GM12878 (cell line): ENCODE data around the gene APOM. TPM values are rescaled to one million over a fixed set of nuclear protein-coding genes. Genes with fewer than 3 reads are reported as not detected.

Experiments
- ATAC-seq: fragments of 200-7000 bp; cut with Tn5 transposase; 3 replicates; pipeline ENCODE4 v1.9.1; 2020; ENCODE audit warnings: mild to moderate bottlenecking, moderate library complexity
- BruUV-seq: library from RNA; stranded (reverse); fragments of 400-500 nt; replicated peaks from 2 replicates; lab custom pipeline; 2021; lab: Mats Ljungman, UMichigan
- CTCF ChIA-PET: fragments of 300-600 bp; sonication (Branson Sonifier 250); formaldehyde crosslinking; extraction: SDS; loops from one replicate; lab custom pipeline; 2021; ENCODE audit warnings: inconsistent platforms; lab: Yijun Ruan, JAX
- POLR2A ChIA-PET: fragments of 350-600 bp; formaldehyde crosslinking; extraction: SDS; loops from one replicate; lab custom pipeline; 2021; ENCODE audit warnings: inconsistent platforms; lab: Charles Lee
- RAD21 ChIA-PET: fragments of 300-600 bp; sonication (Branson Sonifier 250); formaldehyde crosslinking; loops from one replicate; lab custom pipeline; 2023; ENCODE audit warnings: antibody characterized with exemption; ENCODE audit not compliant: unreplicated experiment; lab: Charles Lee
- SMC1A ChIA-PET: fragments of 300-600 bp; sonication (Branson Sonifier 250); formaldehyde crosslinking; loops from one replicate; lab custom pipeline; 2023; ENCODE audit not compliant: unreplicated experiment, uncharacterized antibody; lab: Charles Lee
- DNase-seq: peaks from one replicate; pipeline ENCODE4 v3.0.0-alpha.2; 2011; ENCODE audit warnings: low read depth, low spot score
- FAIRE-seq: peaks from 3 replicates; lab custom pipeline; 2011; peaks lifted over from hg19 to GRCh38; lab: Jason Lieb, UNC
- H2AFZ ChIP-seq: 2 replicates; pipeline ENCODE4 v1.6.0; 2011; ENCODE audit warnings: low read depth, low read length, control low read depth; ENCODE audit not compliant: control insufficient read depth
- H3K27ac ChIP-seq: 2 replicates; pipeline ENCODE4 v1.5.1; 2011; ENCODE audit warnings: control low read depth; ENCODE audit not compliant: control insufficient read depth, insufficient read depth
- H3K27me3 ChIP-seq, 2 experiments: replicated peaks in 1 of 2; 2 replicates each; pipeline versions ENCODE4 v1.6.0 to v1.6.1; 2011; ENCODE audit warnings: low read length in 1 of 2; ENCODE audit not compliant: control insufficient read depth in 2 of 2, insufficient read depth in 2 of 2
- H3K36me3 ChIP-seq, 2 experiments: 2 replicates each; pipeline ENCODE4 v1.5.1; 2011; ENCODE audit warnings: low read length in 1 of 2; ENCODE audit not compliant: control insufficient read depth in 2 of 2, insufficient read depth in 2 of 2
- H3K4me1 ChIP-seq: 2 replicates; pipeline ENCODE4 v1.6.1; 2011; ENCODE audit warnings: mild to moderate bottlenecking, low read length, moderate library complexity, mixed read lengths; ENCODE audit not compliant: control insufficient read depth, insufficient read depth
- H3K4me2 ChIP-seq: 2 replicates; pipeline ENCODE4 v1.6.0; 2011; ENCODE audit warnings: control low read depth; ENCODE audit not compliant: control insufficient read depth, insufficient read depth
- H3K4me3 ChIP-seq: fragments of 200-600 bp; sonication (generic); 2 replicates; pipeline ENCODE4 v1.5.1; 2016
- H3K79me2 ChIP-seq: 2 replicates; pipeline ENCODE4 v1.6.0; 2011; ENCODE audit warnings: low read length; ENCODE audit not compliant: control insufficient read depth, insufficient read depth
- H3K9ac ChIP-seq: 2 replicates; pipeline ENCODE4 v1.8.0; 2011; ENCODE audit warnings: low read length, control low read depth, mixed read lengths; ENCODE audit not compliant: control insufficient read depth, insufficient read depth
- H3K9me3 ChIP-seq: replicated peaks from 3 replicates; pipeline ENCODE4 v1.5.1; 2011; ENCODE audit warnings: mild to moderate bottlenecking, low read length; ENCODE audit not compliant: control insufficient read depth, insufficient read depth
- H4K20me1 ChIP-seq: 2 replicates; pipeline ENCODE4 v1.6.0; 2011; ENCODE audit not compliant: control insufficient read depth, insufficient read depth
- ZNF207 ChIP-seq: fragments of 450-650 bp; IDR thresholded peaks from 2 replicates; pipeline ENCODE4 v1.6.1; 2014; ENCODE audit warnings: antibody characterized with exemption, mild to moderate bottlenecking, borderline replicate concordance
- WGBS: methylation state at CpG from one replicate; pipeline ENCODE4 v1.1.6; 2016; ENCODE audit warnings: low lambda C conversion rate; ENCODE audit not compliant: insufficient replicate concordance, insufficient coverage; ENCODE audit errors: missing lambda C conversion rate; 5-methylcytosine and 5-hydroxymethylcytosine counted together
- in situ Hi-C: fragments of 300-500 bp; cut with MboI; formaldehyde crosslinking; loops from 9 replicates; pipeline ENCODE4 v1.14.3; 2018; ENCODE audit warnings: mixed read lengths
- intact Hi-C: fragments of 100-400 bp; cut with micrococcal nuclease; formaldehyde crosslinking; loops from one replicate; pipeline ENCODE4 v1.14.2; 2022; ENCODE audit not compliant: unreplicated experiment
- polyA plus RNA-seq, 11 experiments: library from polyadenylated mRNA; depleted of rRNA in 4 of 11; unstranded in 6 of 11; stranded (reverse) in 5 of 11; fragments of >200 nt; fragmentation: Nextera tagmentation in 4 of 11; fragmentation: Illumina TruSeq in 1 of 11; extraction: Ambion mirVana in 4 of 11; extraction: Trizol in 1 of 11; gene quantifications; 1 replicate in 1 of 11; 2 replicates in 10 of 11; pipeline versions ENCODE4 v1.2.1 to v1.2.3, GENCODE V29; 2011 to 2016; ENCODE audit warnings: inconsistent platforms in 2 of 11, missing spikeins in 2 of 11, low read depth in 1 of 11
- total RNA-seq, 4 experiments: library from RNA; depleted of rRNA in 3 of 4; stranded (reverse); fragments of >200 nt in 3 of 4; fragmentation: Illumina TruSeq in 1 of 4; extraction: Trizol in 1 of 4; gene quantifications; 2 replicates each; pipeline versions ENCODE4 v1.2.1 to v1.2.3, GENCODE V29; 2013 to 2021
- TF ChIP-seq, protein P1 (sequence below): IDR thresholded peaks from 2 replicates; pipeline ENCODE4 v1.6.1; 2011; ENCODE audit warnings: borderline replicate concordance, low read depth, mild to moderate bottlenecking, moderate library complexity, mixed read lengths, low read length; ENCODE audit not compliant: insufficient read depth; ENCODE audit errors: extremely low read length
- TF ChIP-seq, protein P2 (sequence below): IDR thresholded peaks from 2 replicates; pipeline ENCODE4 v1.6.1; 2011; ENCODE audit warnings: mild to moderate bottlenecking, low read depth, low read length, moderate library complexity; ENCODE audit not compliant: insufficient replicate concordance

The APOM gene
- total and polyA plus RNA-seq, 10 of the 15 experiments (the other 5 are each of a cell fraction or from before 2014, with no cell fraction given): 4.0 to 14.1 (median 7.1) TPM

DNA sequence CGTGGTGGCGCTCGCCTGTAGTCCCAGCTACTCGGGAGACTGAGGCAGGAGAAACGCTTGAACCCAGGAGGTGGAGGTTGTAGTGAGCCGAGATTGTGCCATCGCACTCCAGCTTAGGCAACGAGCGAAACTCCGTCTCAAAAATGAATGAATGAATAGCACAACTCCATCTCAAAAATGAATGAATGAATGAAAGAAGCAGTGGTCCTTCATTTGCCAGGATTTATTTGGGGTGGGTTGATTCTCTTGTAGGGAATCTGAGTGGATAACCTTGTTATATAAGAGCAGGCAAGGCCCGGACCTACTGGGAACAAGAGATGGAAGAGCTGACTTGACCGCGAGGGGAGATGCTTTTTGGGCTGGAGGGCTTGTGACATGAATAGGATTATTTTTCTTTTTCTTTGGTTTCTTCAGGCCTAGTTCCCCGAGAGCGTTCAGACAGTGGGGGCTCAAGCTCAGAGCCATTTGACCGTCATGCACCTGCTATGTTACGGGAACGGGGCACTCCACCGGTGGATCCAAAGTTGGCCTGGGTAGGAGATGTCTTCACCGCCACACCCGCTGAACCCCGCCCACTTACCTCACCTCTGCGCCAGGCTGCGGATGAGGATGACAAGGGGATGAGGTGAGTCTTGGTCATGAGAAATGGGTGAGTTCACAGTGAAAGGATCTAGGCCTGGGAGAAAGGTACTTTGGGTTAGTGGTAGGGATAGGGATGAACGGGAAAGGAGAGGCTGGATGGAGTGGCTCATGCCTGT lies 25.3 kb upstream of the APOM start:
- SMC1A ChIA-PET: no interaction called here
- in situ Hi-C loops: no loop called here
- no TSS peak for BruUV-seq
- CTCF ChIA-PET: no interaction called here
- POLR2A ChIA-PET: no interaction called here
- Histone ChIP-seq H3K27me3 (no peaks in the 10 kb centered on the region), H3K27ac (no peak overlapping the region), H3K9me3 (no peaks in the 10 kb centered on the region), H3K79me2 (no peaks in the 10 kb centered on the region; the same call in none of the 2 replicates), H3K4me1 (no peaks in the 10 kb centered on the region), H3K36me3 (peaks cover 49 to 68% of the 10 kb centered on the region in 2 experiments), H4K20me1 (no peaks in the 10 kb centered on the region), H3K9ac (no peak overlapping the region), H3K4me3 (no peak overlapping the region), H2AFZ (no peak overlapping the region)
- no peak for DNase-seq
- RAD21 ChIA-PET: interaction anchor here (0.6 kb wide), 1 partner anchor 199 kb away, joined by 3 read pairs; no protein-coding TSS in a partner anchor
- intact Hi-C loops: no loop called here
- ATAC-seq: no peak
- WGBS: 96% methylated on average over 25 of the region's 25 CpGs
- TF ChIP-seq, protein P1, sequence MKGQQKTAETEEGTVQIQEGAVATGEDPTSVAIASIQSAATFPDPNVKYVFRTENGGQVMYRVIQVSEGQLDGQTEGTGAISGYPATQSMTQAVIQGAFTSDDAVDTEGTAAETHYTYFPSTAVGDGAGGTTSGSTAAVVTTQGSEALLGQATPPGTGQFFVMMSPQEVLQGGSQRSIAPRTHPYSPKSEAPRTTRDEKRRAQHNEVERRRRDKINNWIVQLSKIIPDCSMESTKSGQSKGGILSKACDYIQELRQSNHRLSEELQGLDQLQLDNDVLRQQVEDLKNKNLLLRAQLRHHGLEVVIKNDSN: no peak
- no peak for TF ChIP-seq ZNF207
- TF ChIP-seq, protein P2, sequence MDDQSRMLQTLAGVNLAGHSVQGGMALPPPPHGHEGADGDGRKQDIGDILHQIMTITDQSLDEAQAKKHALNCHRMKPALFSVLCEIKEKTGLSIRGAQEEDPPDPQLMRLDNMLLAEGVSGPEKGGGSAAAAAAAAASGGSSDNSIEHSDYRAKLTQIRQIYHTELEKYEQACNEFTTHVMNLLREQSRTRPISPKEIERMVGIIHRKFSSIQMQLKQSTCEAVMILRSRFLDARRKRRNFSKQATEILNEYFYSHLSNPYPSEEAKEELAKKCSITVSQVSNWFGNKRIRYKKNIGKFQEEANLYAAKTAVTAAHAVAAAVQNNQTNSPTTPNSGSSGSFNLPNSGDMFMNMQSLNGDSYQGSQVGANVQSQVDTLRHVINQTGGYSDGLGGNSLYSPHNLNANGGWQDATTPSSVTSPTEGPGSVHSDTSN: no peak
- TF ChIP-seq, all 136 proteins: peak for 0
- H3K4me2 ChIP-seq: no peak overlapping the region
- FAIRE-seq: no peak
